Gastrocnemius medialis (tissue), 4 donors: ENCODE results near the gene PDE4D.

Experiments used
- POLR2A ChIP-seq, 2 donors: fragments of 450-650 bp; IDR thresholded peaks; one replicate each; pipeline ENCODE4 v1.6.1; 2017; ENCODE audit warnings: antibody characterized with exemption in 2 of 2, mild to moderate bottlenecking in 2 of 2, moderate library complexity in 2 of 2
- TF ChIP-seq, protein P1 (sequence below), 5 experiments: fragments of 450-650 bp in 3 of 5; fragments of 200-600 bp in 2 of 5; sonication (generic) in 2 of 5; IDR thresholded peaks in 4 of 5; conservative IDR thresholded peaks in 1 of 5; 1 replicate in 4 of 5; 2 replicates in 1 of 5; pipeline ENCODE4 v1.5.1; 2016 to 2019; ENCODE audit warnings: antibody characterized with exemption in 5 of 5, mild to moderate bottlenecking in 3 of 5, moderate library complexity in 3 of 5

DNA sequence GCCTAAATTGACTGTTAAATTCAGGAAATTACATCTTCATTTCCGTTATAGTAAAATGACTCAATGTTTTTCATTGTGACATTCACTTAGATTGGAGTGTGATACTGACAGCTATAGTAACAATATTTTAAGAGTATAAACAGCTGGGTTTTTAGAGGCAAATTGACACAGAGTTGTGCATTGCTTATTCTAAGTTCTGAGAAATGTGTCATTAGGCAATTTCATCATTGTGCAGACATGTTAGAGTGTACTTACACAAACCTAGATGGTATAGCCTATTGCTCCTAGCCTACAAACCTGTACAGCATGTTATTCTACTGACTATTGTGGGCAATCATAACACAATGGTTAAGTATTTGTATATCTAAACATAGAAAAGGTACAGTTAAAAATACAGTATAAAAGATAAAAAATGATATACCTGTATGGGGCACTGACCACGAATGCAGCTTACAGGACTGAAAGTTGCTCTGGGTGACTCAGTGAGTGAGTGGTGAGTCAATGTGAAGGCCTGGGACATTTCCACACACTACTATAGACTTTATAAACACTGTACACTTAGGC lies 132.7 kb downstream of the PDE4D start:
- TF ChIP-seq, protein P1, sequence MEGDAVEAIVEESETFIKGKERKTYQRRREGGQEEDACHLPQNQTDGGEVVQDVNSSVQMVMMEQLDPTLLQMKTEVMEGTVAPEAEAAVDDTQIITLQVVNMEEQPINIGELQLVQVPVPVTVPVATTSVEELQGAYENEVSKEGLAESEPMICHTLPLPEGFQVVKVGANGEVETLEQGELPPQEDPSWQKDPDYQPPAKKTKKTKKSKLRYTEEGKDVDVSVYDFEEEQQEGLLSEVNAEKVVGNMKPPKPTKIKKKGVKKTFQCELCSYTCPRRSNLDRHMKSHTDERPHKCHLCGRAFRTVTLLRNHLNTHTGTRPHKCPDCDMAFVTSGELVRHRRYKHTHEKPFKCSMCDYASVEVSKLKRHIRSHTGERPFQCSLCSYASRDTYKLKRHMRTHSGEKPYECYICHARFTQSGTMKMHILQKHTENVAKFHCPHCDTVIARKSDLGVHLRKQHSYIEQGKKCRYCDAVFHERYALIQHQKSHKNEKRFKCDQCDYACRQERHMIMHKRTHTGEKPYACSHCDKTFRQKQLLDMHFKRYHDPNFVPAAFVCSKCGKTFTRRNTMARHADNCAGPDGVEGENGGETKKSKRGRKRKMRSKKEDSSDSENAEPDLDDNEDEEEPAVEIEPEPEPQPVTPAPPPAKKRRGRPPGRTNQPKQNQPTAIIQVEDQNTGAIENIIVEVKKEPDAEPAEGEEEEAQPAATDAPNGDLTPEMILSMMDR (IDR thresholded peaks at IDR 0.05 in 4 of 5, conservative IDR thresholded peaks at IDR 0.05 in 1 of 5): no peak
- no peak for TF ChIP-seq POLR2A (IDR thresholded peaks at IDR 0.05)
